Lower leg skin (tissue), 3 donors: ENCODE results near the gene DCAF4.

ENCODE experiments used
- POLR2A ChIP-seq, 2 donors: fragments of 450-650 bp; IDR thresholded peaks; one replicate each; pipeline ENCODE4 v1.6.1; 2016 to 2017; ENCODE audit warnings: antibody characterized with exemption in 2 of 2, mild to moderate bottlenecking in 1 of 2, moderate library complexity in 1 of 2
- TF ChIP-seq, protein P1 (sequence below), 3 donors: fragments of 450-650 bp; IDR thresholded peaks; one replicate each; pipeline ENCODE4 v1.5.1; 2016; ENCODE audit warnings: antibody characterized with exemption in 3 of 3, mild to moderate bottlenecking in 3 of 3, moderate library complexity in 2 of 3

- TF ChIP-seq, protein P1, sequence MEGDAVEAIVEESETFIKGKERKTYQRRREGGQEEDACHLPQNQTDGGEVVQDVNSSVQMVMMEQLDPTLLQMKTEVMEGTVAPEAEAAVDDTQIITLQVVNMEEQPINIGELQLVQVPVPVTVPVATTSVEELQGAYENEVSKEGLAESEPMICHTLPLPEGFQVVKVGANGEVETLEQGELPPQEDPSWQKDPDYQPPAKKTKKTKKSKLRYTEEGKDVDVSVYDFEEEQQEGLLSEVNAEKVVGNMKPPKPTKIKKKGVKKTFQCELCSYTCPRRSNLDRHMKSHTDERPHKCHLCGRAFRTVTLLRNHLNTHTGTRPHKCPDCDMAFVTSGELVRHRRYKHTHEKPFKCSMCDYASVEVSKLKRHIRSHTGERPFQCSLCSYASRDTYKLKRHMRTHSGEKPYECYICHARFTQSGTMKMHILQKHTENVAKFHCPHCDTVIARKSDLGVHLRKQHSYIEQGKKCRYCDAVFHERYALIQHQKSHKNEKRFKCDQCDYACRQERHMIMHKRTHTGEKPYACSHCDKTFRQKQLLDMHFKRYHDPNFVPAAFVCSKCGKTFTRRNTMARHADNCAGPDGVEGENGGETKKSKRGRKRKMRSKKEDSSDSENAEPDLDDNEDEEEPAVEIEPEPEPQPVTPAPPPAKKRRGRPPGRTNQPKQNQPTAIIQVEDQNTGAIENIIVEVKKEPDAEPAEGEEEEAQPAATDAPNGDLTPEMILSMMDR (IDR thresholded peaks at IDR 0.05): no peak
- TF ChIP-seq POLR2A (IDR thresholded peaks at IDR 0.05): no peak
These were observed 22.0 kb upstream of the DCAF4 start for GRCh38 chr14:72904218-72904617.
